ENCODE data around the gene WWC2.
"Not testable (repeated sequence)": the region's sequence is repeated elsewhere in the genome, so short reads cannot be mapped to it uniquely, and the experiment has no call there.

WWC2 gene

DNA sequence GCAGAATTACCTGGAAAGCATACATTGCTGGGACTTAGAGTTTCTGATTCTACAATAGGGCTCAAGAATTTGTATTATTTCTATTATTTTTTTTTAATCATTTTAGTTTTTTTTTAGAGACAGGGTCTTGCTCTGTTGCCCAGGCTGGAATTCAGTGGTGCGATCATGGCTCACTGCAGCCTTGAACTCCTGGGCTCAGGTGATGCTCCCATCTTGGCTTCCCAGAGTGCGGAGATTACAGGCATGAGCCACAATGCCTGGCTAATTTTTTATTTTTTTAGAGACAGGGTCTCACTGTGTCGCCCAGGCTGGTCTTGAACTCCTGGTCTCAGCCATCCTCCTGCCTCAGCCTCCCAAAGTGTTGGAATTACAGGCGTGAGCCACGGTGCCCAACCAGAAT, 92.6 kb downstream of the WWC2 start:
- Histone ChIP-seq H3K4me1 (ENCODE audit: control insufficient read depth in 5 of 5, insufficient read depth in 5 of 5, low read length in 5 of 5) (no peaks in the 10 kb centered on the region), H3K27ac (ENCODE audit: low read depth, low read length) (no peak overlapping the region), H3K36me3 (ENCODE audit: control insufficient read depth in 5 of 5, insufficient read depth in 5 of 5, low read length in 5 of 5) (peaks cover 0 to 12% (median 8%) of the 10 kb centered on the region in 5 donors), H3K27me3 (ENCODE audit: control insufficient read depth in 5 of 5, insufficient read depth in 4 of 5, low read length in 5 of 5) (no peaks in the 10 kb centered on the region), H3K9me3 (ENCODE audit: control insufficient read depth in 5 of 5, low read length in 5 of 5) (no peaks in the 10 kb centered on the region), H3K4me3 (ENCODE audit: low read depth in 1 of 5, low read length in 5 of 5) (no peak overlapping the region), H3K9ac (ENCODE audit: low read length in 5 of 5) (no peak overlapping the region)

DNA sequence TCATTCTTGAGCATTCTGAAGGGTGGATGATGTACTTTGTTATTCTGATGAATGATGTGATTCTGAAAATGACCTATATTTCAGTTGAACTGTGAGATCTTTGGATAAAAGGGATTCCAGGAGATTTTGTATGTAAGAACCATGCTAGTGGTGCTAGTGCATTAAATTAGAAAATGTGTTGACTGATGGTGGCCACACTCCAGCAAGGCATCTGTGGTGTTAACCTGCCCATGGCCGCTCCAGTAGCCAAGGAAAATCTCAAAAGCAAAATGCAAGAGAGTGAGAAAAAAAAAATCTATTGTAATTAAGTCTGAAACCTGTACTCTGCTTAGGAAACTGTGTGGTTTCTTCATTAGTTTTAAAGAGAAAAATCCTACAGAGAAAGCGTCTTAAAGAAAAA, 93.5 kb downstream of the WWC2 start:
- H3K27me3 ChIP-seq (ENCODE audit: control insufficient read depth in 5 of 5, insufficient read depth in 4 of 5, low read length in 5 of 5): no peaks in the 10 kb centered on the region
- H3K36me3 ChIP-seq (ENCODE audit: control insufficient read depth in 5 of 5, insufficient read depth in 5 of 5, low read length in 5 of 5): peaks cover 2 to 12% (median 9%) of the 10 kb centered on the region in 5 donors
- H3K27ac ChIP-seq (ENCODE audit: low read depth, low read length): no peak overlapping the region
- H3K9ac ChIP-seq (ENCODE audit: low read length in 5 of 5): no peak overlapping the region
- no peak overlapping the region for H3K4me3 ChIP-seq (ENCODE audit: low read depth in 1 of 5, low read length in 5 of 5)
- H3K9me3 ChIP-seq (ENCODE audit: control insufficient read depth in 5 of 5, low read length in 5 of 5): no peaks in the 10 kb centered on the region
- H3K4me1 ChIP-seq (ENCODE audit: control insufficient read depth in 5 of 5, insufficient read depth in 5 of 5, low read length in 5 of 5): no peaks in the 10 kb centered on the region

- H3K9ac ChIP-seq (ENCODE audit: low read length in 5 of 5); H3K4me1 ChIP-seq (ENCODE audit: control insufficient read depth in 5 of 5, insufficient read depth in 5 of 5, low read length in 5 of 5); H3K4me3 ChIP-seq (ENCODE audit: low read depth in 1 of 5, low read length in 5 of 5); H3K9me3 ChIP-seq (ENCODE audit: control insufficient read depth in 5 of 5, low read length in 5 of 5); H3K27ac ChIP-seq (ENCODE audit: low read depth, low read length); H3K27me3 ChIP-seq (ENCODE audit: control insufficient read depth in 5 of 5, insufficient read depth in 4 of 5, low read length in 5 of 5): not testable (repeated sequence)
- peaks cover 2 to 12% (median 9%) of the 10 kb centered on the region in 5 donors for H3K36me3 ChIP-seq (ENCODE audit: control insufficient read depth in 5 of 5, insufficient read depth in 5 of 5, low read length in 5 of 5)
These were observed 94.8 kb downstream of the WWC2 start for GRCh38 chr4:183193730-183194338.

- H3K4me3 ChIP-seq (ENCODE audit: low read depth in 1 of 5, low read length in 5 of 5): no peak overlapping the region
- peaks cover 2 to 12% (median 9%) of the 10 kb centered on the region in 5 donors for H3K36me3 ChIP-seq (ENCODE audit: control insufficient read depth in 5 of 5, insufficient read depth in 5 of 5, low read length in 5 of 5)
- H3K4me1 ChIP-seq (ENCODE audit: control insufficient read depth in 5 of 5, insufficient read depth in 5 of 5, low read length in 5 of 5): peaks cover 0 to 3% (median 0%) of the 10 kb centered on the region in 5 donors
- H3K27me3 ChIP-seq (ENCODE audit: control insufficient read depth in 5 of 5, insufficient read depth in 4 of 5, low read length in 5 of 5): no peaks in the 10 kb centered on the region
- H3K27ac ChIP-seq (ENCODE audit: low read depth, low read length): no peak overlapping the region
- H3K9me3 ChIP-seq (ENCODE audit: control insufficient read depth in 5 of 5, low read length in 5 of 5): no peaks in the 10 kb centered on the region
- no peak overlapping the region for H3K9ac ChIP-seq (ENCODE audit: low read length in 5 of 5)
These were observed 96.5 kb downstream of the WWC2 start for GRCh38 chr4:183195534-183195933.

DNA sequence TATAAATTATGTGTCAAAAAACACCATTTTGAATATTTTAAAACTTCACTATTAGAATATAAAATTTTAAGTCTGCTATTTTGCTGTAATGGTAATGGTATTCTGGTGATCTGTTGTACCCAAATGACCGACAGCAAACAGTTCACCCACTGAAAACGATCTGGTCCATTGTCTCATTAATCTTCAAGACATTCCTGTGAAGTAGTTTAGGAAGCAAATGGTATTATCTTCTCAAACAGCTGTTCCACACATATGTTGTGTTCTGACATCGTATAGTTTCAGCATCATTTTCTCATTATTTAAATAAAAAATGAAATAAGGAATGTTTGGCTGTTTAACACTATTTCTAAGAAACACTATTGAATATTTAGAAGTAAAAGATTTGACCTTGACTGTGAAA, 98.1 kb downstream of the WWC2 start:
- Histone ChIP-seq H3K27me3 (ENCODE audit: control insufficient read depth in 5 of 5, insufficient read depth in 4 of 5, low read length in 5 of 5) (no peaks in the 10 kb centered on the region), H3K36me3 (ENCODE audit: control insufficient read depth in 5 of 5, insufficient read depth in 5 of 5, low read length in 5 of 5) (peaks cover 2 to 12% (median 9%) of the 10 kb centered on the region in 5 donors), H3K9ac (ENCODE audit: low read length in 5 of 5) (no peak overlapping the region)

DNA sequence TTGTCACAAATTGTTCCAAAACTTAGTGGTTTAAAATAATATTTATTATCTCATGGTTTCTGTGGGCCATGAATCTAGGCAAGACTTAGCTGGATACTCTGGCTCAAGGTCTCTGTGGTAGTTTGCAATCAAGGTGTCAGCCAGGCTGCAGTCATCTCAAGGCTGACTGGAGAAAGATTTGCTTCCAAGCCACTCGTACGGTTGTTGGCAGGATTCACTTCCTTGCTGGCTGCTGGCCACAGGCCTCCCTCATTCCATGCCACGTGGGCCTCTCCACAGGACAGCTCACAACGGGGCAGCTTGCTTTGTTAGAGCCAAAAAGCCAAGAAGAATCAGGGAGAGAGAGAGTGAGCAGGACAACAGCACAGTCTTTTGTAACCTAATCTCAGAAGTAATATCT, 101.4 kb downstream of the WWC2 start:
- Histone ChIP-seq H3K27me3 (ENCODE audit: control insufficient read depth in 5 of 5, insufficient read depth in 4 of 5, low read length in 5 of 5) (no peaks in the 10 kb centered on the region), H3K36me3 (ENCODE audit: control insufficient read depth in 5 of 5, insufficient read depth in 5 of 5, low read length in 5 of 5) (peaks cover 2 to 12% (median 9%) of the 10 kb centered on the region in 5 donors), H3K4me3 (ENCODE audit: low read depth in 1 of 5, low read length in 5 of 5) (no peak overlapping the region), H3K4me1 (ENCODE audit: control insufficient read depth in 5 of 5, insufficient read depth in 5 of 5, low read length in 5 of 5) (peaks cover 0 to 6% (median 0%) of the 10 kb centered on the region in 5 donors), H3K9ac (ENCODE audit: low read length in 5 of 5) (no peak overlapping the region), H3K27ac (ENCODE audit: low read depth, low read length) (no peak overlapping the region), H3K9me3 (ENCODE audit: control insufficient read depth in 5 of 5, low read length in 5 of 5) (no peaks in the 10 kb centered on the region)

More for the DNA sequence above, 98.1 kb downstream of the WWC2 start:
- Histone ChIP-seq H3K4me3 (ENCODE audit: low read depth in 1 of 5, low read length in 5 of 5) (no peak overlapping the region), H3K9me3 (ENCODE audit: control insufficient read depth in 5 of 5, low read length in 5 of 5) (no peaks in the 10 kb centered on the region), H3K27ac (ENCODE audit: low read depth, low read length) (no peak overlapping the region), H3K4me1 (ENCODE audit: control insufficient read depth in 5 of 5, insufficient read depth in 5 of 5, low read length in 5 of 5) (peaks cover 0 to 6% (median 0%) of the 10 kb centered on the region in 5 donors)

DNA sequence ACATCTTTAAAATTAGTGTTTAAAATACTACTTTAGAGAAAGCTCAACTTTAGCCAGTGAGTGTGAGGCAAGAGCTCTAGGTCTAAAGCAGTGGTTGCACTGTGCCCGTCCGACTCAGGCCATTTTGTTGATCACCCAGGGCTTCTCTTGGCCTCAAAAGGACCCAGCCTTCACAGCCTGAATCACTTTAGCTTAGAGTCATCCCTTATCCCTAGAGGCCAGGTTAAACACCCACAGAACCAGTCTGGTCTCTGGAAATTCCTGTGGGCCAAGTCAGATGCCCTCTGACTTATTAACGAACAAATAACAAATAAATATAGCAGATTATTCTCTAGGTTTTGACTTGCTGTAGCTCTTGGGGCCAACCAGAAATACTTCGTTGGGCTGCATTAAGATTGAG, 102.3 kb downstream of the WWC2 start:
- H3K4me1 ChIP-seq (ENCODE audit: control insufficient read depth in 5 of 5, insufficient read depth in 5 of 5, low read length in 5 of 5): peaks cover 0 to 6% (median 0%) of the 10 kb centered on the region in 5 donors

GRCh38 chr4:183202523-183202922, 103.5 kb downstream of the WWC2 start:
- H3K4me3 ChIP-seq (ENCODE audit: low read depth in 1 of 5, low read length in 5 of 5): no peak overlapping the region
- no peaks in the 10 kb centered on the region for H3K36me3 ChIP-seq (ENCODE audit: control insufficient read depth in 5 of 5, insufficient read depth in 5 of 5, low read length in 5 of 5)
- H3K4me1 ChIP-seq (ENCODE audit: control insufficient read depth in 5 of 5, insufficient read depth in 5 of 5, low read length in 5 of 5): peaks cover 0 to 6% (median 0%) of the 10 kb centered on the region in 5 donors
- H3K27ac ChIP-seq (ENCODE audit: low read depth, low read length): no peak overlapping the region
- no peaks in the 10 kb centered on the region for H3K27me3 ChIP-seq (ENCODE audit: control insufficient read depth in 5 of 5, insufficient read depth in 4 of 5, low read length in 5 of 5)
- no peaks in the 10 kb centered on the region for H3K9me3 ChIP-seq (ENCODE audit: control insufficient read depth in 5 of 5, low read length in 5 of 5)
- no peak overlapping the region for H3K9ac ChIP-seq (ENCODE audit: low read length in 5 of 5)

More for the DNA sequence above, 102.3 kb downstream of the WWC2 start:
- Histone ChIP-seq H3K4me3 (ENCODE audit: low read depth in 1 of 5, low read length in 5 of 5) (no peak overlapping the region), H3K36me3 (ENCODE audit: control insufficient read depth in 5 of 5, insufficient read depth in 5 of 5, low read length in 5 of 5) (peaks cover 0 to 3% (median 3%) of the 10 kb centered on the region in 5 donors), H3K27ac (ENCODE audit: low read depth, low read length) (no peak overlapping the region), H3K9me3 (ENCODE audit: control insufficient read depth in 5 of 5, low read length in 5 of 5) (no peaks in the 10 kb centered on the region), H3K9ac (ENCODE audit: low read length in 5 of 5) (no peak overlapping the region), H3K27me3 (ENCODE audit: control insufficient read depth in 5 of 5, insufficient read depth in 4 of 5, low read length in 5 of 5) (no peaks in the 10 kb centered on the region)

DNA sequence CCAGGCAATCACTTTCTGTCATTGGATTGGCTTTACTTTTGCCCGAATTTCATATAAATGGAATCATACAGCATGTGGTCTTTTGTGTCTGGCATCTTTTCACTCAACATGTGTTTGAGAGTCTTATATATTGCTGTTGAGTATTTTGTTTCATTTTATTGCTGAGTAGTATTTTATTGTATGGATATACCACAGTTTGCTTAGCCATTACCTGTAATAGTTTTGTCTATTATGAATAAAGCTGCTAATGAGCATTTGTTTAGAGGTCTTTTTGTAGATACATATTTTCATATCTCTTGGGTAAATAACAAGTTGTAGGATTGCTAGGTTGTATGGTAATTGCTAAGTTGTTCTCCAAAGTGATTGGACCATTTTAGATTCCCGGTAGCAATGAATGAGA, 105.7 kb downstream of the WWC2 start:
- Histone ChIP-seq H3K4me1 (ENCODE audit: control insufficient read depth in 5 of 5, insufficient read depth in 5 of 5, low read length in 5 of 5) (peaks cover 0 to 6% (median 0%) of the 10 kb centered on the region in 5 donors), H3K4me3 (ENCODE audit: low read depth in 1 of 5, low read length in 5 of 5) (no peak overlapping the region), H3K27me3 (ENCODE audit: control insufficient read depth in 5 of 5, insufficient read depth in 4 of 5, low read length in 5 of 5) (no peaks in the 10 kb centered on the region)

DNA sequence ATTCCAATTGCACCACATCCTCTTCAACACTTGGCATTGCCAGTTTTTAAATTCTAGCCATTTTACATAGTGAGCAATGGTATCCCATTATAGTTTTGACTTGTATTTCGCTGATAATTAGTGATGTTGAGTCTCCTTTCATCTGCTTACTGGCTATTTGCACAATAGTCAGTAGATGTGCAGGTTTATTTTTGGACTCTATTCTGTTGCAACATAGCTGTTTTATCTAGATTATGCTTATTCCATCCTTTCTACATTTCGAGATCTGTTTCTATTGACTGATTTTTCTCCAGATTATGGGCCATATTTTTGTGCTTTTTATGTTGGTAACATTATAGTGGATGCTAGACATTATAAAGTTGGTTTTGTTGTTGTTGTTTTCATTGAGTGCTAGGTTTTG, 106.1 kb downstream of the WWC2 start:
- no peak overlapping the region for H3K4me3 ChIP-seq (ENCODE audit: low read depth in 1 of 5, low read length in 5 of 5)

More for the DNA sequence above, 105.7 kb downstream of the WWC2 start:
- H3K36me3 ChIP-seq (ENCODE audit: control insufficient read depth in 5 of 5, insufficient read depth in 5 of 5, low read length in 5 of 5): peaks cover under 1 to 11% (median 6%) of the 10 kb centered on the region in 5 donors
- no peak overlapping the region for H3K9ac ChIP-seq (ENCODE audit: low read length in 5 of 5)
- no peak overlapping the region for H3K27ac ChIP-seq (ENCODE audit: low read depth, low read length)
- H3K9me3 ChIP-seq (ENCODE audit: control insufficient read depth in 5 of 5, low read length in 5 of 5): no peaks in the 10 kb centered on the region

More for the DNA sequence above, 106.1 kb downstream of the WWC2 start:
- Histone ChIP-seq H3K9ac (ENCODE audit: low read length in 5 of 5) (no peak overlapping the region), H3K4me1 (ENCODE audit: control insufficient read depth in 5 of 5, insufficient read depth in 5 of 5, low read length in 5 of 5) (peaks cover 0 to 6% (median 0%) of the 10 kb centered on the region in 5 donors), H3K36me3 (ENCODE audit: control insufficient read depth in 5 of 5, insufficient read depth in 5 of 5, low read length in 5 of 5) (peaks cover 2 to 11% (median 6%) of the 10 kb centered on the region in 5 donors), H3K27me3 (ENCODE audit: control insufficient read depth in 5 of 5, insufficient read depth in 4 of 5, low read length in 5 of 5) (no peaks in the 10 kb centered on the region), H3K27ac (ENCODE audit: low read depth, low read length) (no peak overlapping the region), H3K9me3 (ENCODE audit: control insufficient read depth in 5 of 5, low read length in 5 of 5) (no peaks in the 10 kb centered on the region)

All from subcutaneous abdominal adipose tissue (tissue), 5 donors.